Tibial nerve (tissue), 4 donors: ENCODE data around the gene STARD9. TPM values are rescaled to one million over a fixed set of nuclear protein-coding genes. Genes with fewer than 3 reads are reported as not detected.

Experiments used
- DNase-seq, 2 donors: peaks; one replicate each; pipeline ENCODE4 v3.0.0-alpha.2; 2019; ENCODE audit warnings: low spot score in 2 of 2
- H3K27ac ChIP-seq, 4 donors: fragments of 200-600 bp; sonication (generic) in 3 of 4; one replicate each; pipeline ENCODE4 v1.5.1; 2017 to 2019; ENCODE audit warnings: mild to moderate bottlenecking in 1 of 4
- H3K27me3 ChIP-seq, 2 donors: fragments of 200-600 bp; sonication (generic) in 1 of 2; one replicate each; pipeline versions ENCODE4 v1.5.1 to v1.6.0; 2017 to 2019
- H3K36me3 ChIP-seq, 3 donors: fragments of 200-600 bp; sonication (generic); one replicate each; pipeline ENCODE4 v1.5.1; 2018 to 2019
- H3K4me1 ChIP-seq, 4 donors: fragments of 200-600 bp; sonication (generic) in 3 of 4; one replicate each; pipeline ENCODE4 v1.5.1; 2017 to 2019
- H3K4me3 ChIP-seq, 4 donors: fragments of 200-600 bp; sonication (generic) in 3 of 4; one replicate each; pipeline ENCODE4 v1.5.1; 2017 to 2019; ENCODE audit warnings: mild to moderate bottlenecking in 1 of 4, moderate library complexity in 1 of 4
- H3K9me3 ChIP-seq, 4 donors: fragments of 200-600 bp; sonication (generic) in 3 of 4; one replicate each; pipeline ENCODE4 v1.5.1; 2017 to 2019
- CTCF ChIP-seq, 5 experiments: fragments of 200-600 bp in 3 of 5; fragments of 450-650 bp in 2 of 5; sonication (generic) in 3 of 5; IDR thresholded peaks; one replicate each; pipeline ENCODE4 v1.5.1; 2016 to 2019; ENCODE audit warnings: antibody characterized with exemption in 5 of 5, mild to moderate bottlenecking in 3 of 5, moderate library complexity in 2 of 5
- EP300 ChIP-seq, 2 donors: sonication (generic); formaldehyde crosslinking; IDR thresholded peaks; one replicate each; pipeline ENCODE4 v1.6.1; 2017; ENCODE audit warnings: antibody characterized with exemption in 2 of 2, mild to moderate bottlenecking in 1 of 2
- POLR2A ChIP-seq, 2 donors: fragments of 450-650 bp; IDR thresholded peaks; one replicate each; pipeline ENCODE4 v1.6.1; 2017; ENCODE audit warnings: antibody characterized with exemption in 2 of 2, mild to moderate bottlenecking in 2 of 2, moderate library complexity in 2 of 2
- WGBS, 2 donors: methylation state at CpG; one replicate each; pipeline ENCODE4 v1.1.5; 2018; 5-methylcytosine and 5-hydroxymethylcytosine counted together
- total RNA-seq, 4 donors: library from RNA; depleted of rRNA; stranded (reverse); fragments of >200 nt; gene quantifications; one replicate each; pipeline ENCODE4 v1.1.0, GENCODE V29; 2016

STARD9 gene
- total RNA-seq, 4 donors from 2014 or later: 66.6 to 95.1 (median 80.3) TPM

- H3K27me3 ChIP-seq: no peaks in the 10 kb centered on the region
- peaks cover 0 to 99% (median 19%) of the 10 kb centered on the region in 3 donors for H3K36me3 ChIP-seq
- H3K27ac ChIP-seq: no peak overlapping the region
- WGBS, 2 donors: 73 to 88% methylated on average over 6 of the region's 6 CpGs
- no peak for DNase-seq
- H3K4me3 ChIP-seq: no peak overlapping the region
- TF ChIP-seq CTCF (IDR thresholded peaks at IDR 0.05): no peak
- TF ChIP-seq EP300 (IDR thresholded peaks at IDR 0.05): no peak
- TF ChIP-seq POLR2A (IDR thresholded peaks at IDR 0.05): no peak
- H3K4me1 ChIP-seq: peaks cover 0 to 26% (median 0%) of the 10 kb centered on the region in 4 donors
- H3K9me3 ChIP-seq: no peaks in the 10 kb centered on the region
Observed at GRCh38 chr15:42724276-42724675, 148.9 kb downstream of the STARD9 start.

GRCh38 chr15:42725331-42725903 lies 150.0 kb downstream of the STARD9 start:
- H3K36me3 ChIP-seq: peaks cover 0 to 99% (median 24%) of the 10 kb centered on the region in 3 donors
- 88% methylated on average over 12 of the region's 12 CpGs for WGBS, 2 donors
- H3K9me3 ChIP-seq: no peaks in the 10 kb centered on the region
- H3K4me1 ChIP-seq: peaks cover 0 to 26% (median 0%) of the 10 kb centered on the region in 4 donors
- H3K27me3 ChIP-seq: no peaks in the 10 kb centered on the region
- no peak overlapping the region for H3K4me3 ChIP-seq
- no peak for DNase-seq
- TF ChIP-seq POLR2A (IDR thresholded peaks at IDR 0.05): no peak
- TF ChIP-seq CTCF (IDR thresholded peaks at IDR 0.05): no peak
- no peak for TF ChIP-seq EP300 (IDR thresholded peaks at IDR 0.05)
- peak overlapping the region in 1 of 4 donors; percentile 34 for H3K27ac ChIP-seq

- TF ChIP-seq EP300 (IDR thresholded peaks at IDR 0.05) (no peak), CTCF (IDR thresholded peaks at IDR 0.05) (no peak), POLR2A (IDR thresholded peaks at IDR 0.05) (no peak)
- no peaks in the 10 kb centered on the region for H3K27me3 ChIP-seq
- no peak for DNase-seq
- peaks cover 0 to 99% (median 31%) of the 10 kb centered on the region in 3 donors for H3K36me3 ChIP-seq
- H3K4me1 ChIP-seq: peaks cover 0 to 26% (median 0%) of the 10 kb centered on the region in 4 donors
- 77 to 87% methylated on average over 11 of the region's 11 CpGs for WGBS, 2 donors
- peak overlapping the region in 2 of 4 donors; percentile 4 to 34 for H3K27ac ChIP-seq
- H3K4me3 ChIP-seq: no peak overlapping the region
- no peaks in the 10 kb centered on the region for H3K9me3 ChIP-seq
Observed at GRCh38 chr15:42726114-42726513, 150.7 kb downstream of the STARD9 start.

- no peak for DNase-seq
- no peaks in the 10 kb centered on the region for H3K9me3 ChIP-seq
- no peaks in the 10 kb centered on the region for H3K27me3 ChIP-seq
- peaks cover 0 to 22% (median 0%) of the 10 kb centered on the region in 4 donors for H3K4me1 ChIP-seq
- 54 to 67% methylated on average over 11 to 13 of the region's 13 CpGs for WGBS, 2 donors
- TF ChIP-seq EP300 (IDR thresholded peaks at IDR 0.05) (no peak), POLR2A (IDR thresholded peaks at IDR 0.05) (no peak), CTCF (IDR thresholded peaks at IDR 0.05) (no peak)
- peaks cover 0 to 99% (median 35%) of the 10 kb centered on the region in 3 donors for H3K36me3 ChIP-seq
- no peak overlapping the region for H3K4me3 ChIP-seq
- peak overlapping the region in 2 of 4 donors; percentile 33 to 36 for H3K27ac ChIP-seq
Observed at GRCh38 chr15:42727750-42728381, 152.5 kb downstream of the STARD9 start.

GRCh38 chr15:42728560-42728959 lies 153.2 kb downstream of the STARD9 start:
- Histone ChIP-seq H3K36me3 (peaks cover 0 to 99% (median 33%) of the 10 kb centered on the region in 3 donors), H3K9me3 (no peaks in the 10 kb centered on the region), H3K4me3 (no peak overlapping the region), H3K4me1 (peaks cover 0 to 22% (median 0%) of the 10 kb centered on the region in 4 donors), H3K27ac (peak overlapping the region in 1 of 4 donors; percentile 33), H3K27me3 (no peaks in the 10 kb centered on the region)
- DNase-seq: no peak
- 76 to 87% methylated on average over 5 of the region's 5 CpGs for whole genome bisulfite sequencing, 2 donors
- TF ChIP-seq CTCF (IDR thresholded peaks at IDR 0.05) (no peak), POLR2A (IDR thresholded peaks at IDR 0.05) (no peak), EP300 (IDR thresholded peaks at IDR 0.05) (no peak)
